Measurements from ENCODE around the gene UBE3D. TPM values are rescaled to one million over a fixed set of nuclear protein-coding genes. Genes with fewer than 3 reads are reported as not detected.

UBE3D gene
- total RNA-seq, 4 donors from 2014 or later: 4.0 to 13.2 (median 9.5) TPM

GRCh38 chr6:82890240-82890639 is 175.4 kb downstream of the UBE3D start:
- H3K36me3 ChIP-seq: no peaks in the 10 kb centered on the region
- H3K27ac ChIP-seq: no peak overlapping the region
- no peaks in the 10 kb centered on the region for H3K27me3 ChIP-seq
- H3K9me3 ChIP-seq: no peaks in the 10 kb centered on the region
- no peak overlapping the region for H3K4me3 ChIP-seq
- DNase-seq: no peak
- TF ChIP-seq, protein P1, sequence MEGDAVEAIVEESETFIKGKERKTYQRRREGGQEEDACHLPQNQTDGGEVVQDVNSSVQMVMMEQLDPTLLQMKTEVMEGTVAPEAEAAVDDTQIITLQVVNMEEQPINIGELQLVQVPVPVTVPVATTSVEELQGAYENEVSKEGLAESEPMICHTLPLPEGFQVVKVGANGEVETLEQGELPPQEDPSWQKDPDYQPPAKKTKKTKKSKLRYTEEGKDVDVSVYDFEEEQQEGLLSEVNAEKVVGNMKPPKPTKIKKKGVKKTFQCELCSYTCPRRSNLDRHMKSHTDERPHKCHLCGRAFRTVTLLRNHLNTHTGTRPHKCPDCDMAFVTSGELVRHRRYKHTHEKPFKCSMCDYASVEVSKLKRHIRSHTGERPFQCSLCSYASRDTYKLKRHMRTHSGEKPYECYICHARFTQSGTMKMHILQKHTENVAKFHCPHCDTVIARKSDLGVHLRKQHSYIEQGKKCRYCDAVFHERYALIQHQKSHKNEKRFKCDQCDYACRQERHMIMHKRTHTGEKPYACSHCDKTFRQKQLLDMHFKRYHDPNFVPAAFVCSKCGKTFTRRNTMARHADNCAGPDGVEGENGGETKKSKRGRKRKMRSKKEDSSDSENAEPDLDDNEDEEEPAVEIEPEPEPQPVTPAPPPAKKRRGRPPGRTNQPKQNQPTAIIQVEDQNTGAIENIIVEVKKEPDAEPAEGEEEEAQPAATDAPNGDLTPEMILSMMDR (IDR thresholded peaks at IDR 0.05): no peak
- no peak for TF ChIP-seq POLR2A (IDR thresholded peaks at IDR 0.05)
- H3K4me1 ChIP-seq: no peaks in the 10 kb centered on the region

DNA sequence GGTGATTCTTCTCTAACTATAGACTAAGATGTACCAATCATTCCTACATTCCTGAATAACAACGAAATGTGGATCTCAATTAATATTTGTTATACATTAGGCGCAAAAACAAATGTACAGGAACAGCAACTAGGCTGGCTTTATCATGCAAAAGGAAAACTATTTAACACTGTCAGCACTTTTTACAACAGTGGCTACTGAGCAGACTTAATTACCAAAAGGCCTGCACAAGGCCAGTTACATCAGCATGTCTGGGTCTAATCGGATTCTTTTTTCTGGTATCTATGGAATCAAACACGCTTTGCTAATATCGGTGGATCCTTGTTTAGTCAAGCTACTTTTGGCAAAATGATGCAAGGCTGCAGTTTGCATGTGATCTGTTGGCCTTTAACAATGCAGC is 176.5 kb downstream of the UBE3D start:
- TF ChIP-seq POLR2A (IDR thresholded peaks at IDR 0.05): no peak
- TF ChIP-seq, protein P1 (IDR thresholded peaks at IDR 0.05): no peak
- Histone ChIP-seq H3K27ac (no peak overlapping the region), H3K36me3 (no peaks in the 10 kb centered on the region), H3K9me3 (no peaks in the 10 kb centered on the region), H3K4me3 (no peak overlapping the region), H3K4me1 (no peaks in the 10 kb centered on the region), H3K27me3 (no peaks in the 10 kb centered on the region)
- DNase-seq: no peak

GRCh38 chr6:82882363-82883023 is 183.1 kb downstream of the UBE3D start:
- Histone ChIP-seq H3K9me3 (no peaks in the 10 kb centered on the region), H3K27me3 (no peaks in the 10 kb centered on the region), H3K36me3 (no peaks in the 10 kb centered on the region), H3K27ac (no peak overlapping the region), H3K4me3 (no peak overlapping the region), H3K4me1 (no peaks in the 10 kb centered on the region)
- DNase-seq: no peak
- TF ChIP-seq, protein P1 (IDR thresholded peaks at IDR 0.05): no peak
- no peak for TF ChIP-seq POLR2A (IDR thresholded peaks at IDR 0.05)

GRCh38 chr6:82881519-82881918 is 184.1 kb downstream of the UBE3D start:
- Histone ChIP-seq H3K27me3 (no peaks in the 10 kb centered on the region), H3K4me3 (no peak overlapping the region)
- TF ChIP-seq, protein P1 (IDR thresholded peaks at IDR 0.05): no peak
- no peak for TF ChIP-seq POLR2A (IDR thresholded peaks at IDR 0.05)

DNA sequence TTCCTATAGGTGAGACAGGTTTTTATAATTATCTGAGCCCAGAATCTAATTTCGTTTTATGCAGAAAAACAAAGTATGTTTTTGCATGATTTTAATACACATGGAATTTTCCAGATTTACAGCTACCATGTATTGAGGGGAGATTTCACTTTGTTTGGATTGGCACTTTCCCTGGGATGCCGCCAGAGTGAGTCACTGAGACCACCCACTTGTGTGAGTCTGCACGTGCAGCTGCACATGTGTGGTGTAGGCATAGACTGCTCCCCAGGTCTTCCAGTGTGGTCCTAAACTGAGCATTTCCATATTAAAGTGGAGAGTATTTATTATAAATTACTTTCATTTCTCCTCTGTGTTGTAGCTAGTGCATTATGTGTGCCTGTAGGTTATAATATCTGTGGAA is 186.8 kb downstream of the UBE3D start:
- no peak for TF ChIP-seq POLR2A (IDR thresholded peaks at IDR 0.05)
- TF ChIP-seq, protein P1 (IDR thresholded peaks at IDR 0.05): no peak

More at GRCh38 chr6:82881519-82881918, 184.1 kb downstream of the UBE3D start:
- Histone ChIP-seq H3K27ac (no peak overlapping the region), H3K9me3 (no peaks in the 10 kb centered on the region), H3K36me3 (no peaks in the 10 kb centered on the region), H3K4me1 (no peaks in the 10 kb centered on the region)
- no peak for DNase-seq

More for the DNA sequence above, 186.8 kb downstream of the UBE3D start:
- Histone ChIP-seq H3K27ac (no peak overlapping the region), H3K36me3 (no peaks in the 10 kb centered on the region), H3K27me3 (no peaks in the 10 kb centered on the region), H3K4me1 (no peaks in the 10 kb centered on the region), H3K4me3 (no peak overlapping the region), H3K9me3 (no peaks in the 10 kb centered on the region)
- no peak for DNase-seq

All from Peyer's patch (tissue), 4 donors.